Transverse colon (tissue), 4 donors: ENCODE results near the gene TREH.

ENCODE experiments used
- EP300 ChIP-seq: sonication (generic); formaldehyde crosslinking; IDR thresholded peaks from one replicate; pipeline ENCODE4 v1.6.1; 2017; ENCODE audit warnings: antibody characterized with exemption, low read depth
- POLR2A ChIP-seq: fragments of 450-650 bp; IDR thresholded peaks from one replicate; pipeline ENCODE4 v1.6.1; 2016; ENCODE audit warnings: antibody characterized with exemption, mild to moderate bottlenecking, moderate library complexity
- POLR2AphosphoS5 ChIP-seq, 3 donors: sonication (generic); formaldehyde crosslinking; IDR thresholded peaks; one replicate each; pipeline ENCODE4 v1.6.1; 2016; ENCODE audit warnings: antibody characterized with exemption in 3 of 3
- TF ChIP-seq, protein P1 (sequence below), 5 experiments: fragments of 200-600 bp in 3 of 5; fragments of 450-650 bp in 2 of 5; sonication (generic) in 3 of 5; IDR thresholded peaks; 1 replicate in 2 of 5; 2 replicates in 3 of 5; pipeline ENCODE4 v1.5.1; 2016 to 2017; ENCODE audit warnings: antibody characterized with exemption in 5 of 5, inconsistent platforms in 3 of 5, mild to moderate bottlenecking in 2 of 5, moderate library complexity in 1 of 5

DNA sequence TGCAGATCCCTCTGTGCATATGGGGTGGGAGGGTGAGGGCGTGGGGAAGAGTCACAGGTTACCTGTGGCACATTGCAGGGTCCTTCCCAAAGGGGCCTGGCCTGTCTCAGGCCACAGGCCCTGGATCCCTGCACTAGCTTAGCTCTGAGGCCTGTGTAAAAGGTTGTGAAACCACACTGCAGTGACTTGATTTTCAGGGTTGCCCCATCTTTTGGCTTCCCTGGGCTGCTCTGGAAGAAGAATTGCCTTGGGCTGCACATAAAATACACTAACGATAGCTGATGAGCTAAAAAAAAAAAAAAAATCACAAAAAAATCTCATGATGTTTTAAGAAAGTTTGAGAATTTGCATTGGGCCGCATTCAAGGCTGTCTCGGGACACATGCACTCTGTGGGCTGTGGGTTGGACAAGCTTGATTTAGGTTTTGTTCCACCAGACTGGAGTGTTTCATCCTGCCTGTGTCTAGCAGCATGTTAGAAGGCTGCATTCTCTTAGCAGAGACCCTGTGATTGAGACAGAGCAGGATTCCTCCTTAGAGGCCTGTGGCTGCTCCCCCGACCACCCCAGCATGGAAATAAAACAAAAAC lies 35.9 kb upstream of the TREH start:
- TF ChIP-seq EP300, result no peak
- no peak for TF ChIP-seq POLR2AphosphoS5 (IDR thresholded peaks at IDR 0.05)
- TF ChIP-seq, protein P1, sequence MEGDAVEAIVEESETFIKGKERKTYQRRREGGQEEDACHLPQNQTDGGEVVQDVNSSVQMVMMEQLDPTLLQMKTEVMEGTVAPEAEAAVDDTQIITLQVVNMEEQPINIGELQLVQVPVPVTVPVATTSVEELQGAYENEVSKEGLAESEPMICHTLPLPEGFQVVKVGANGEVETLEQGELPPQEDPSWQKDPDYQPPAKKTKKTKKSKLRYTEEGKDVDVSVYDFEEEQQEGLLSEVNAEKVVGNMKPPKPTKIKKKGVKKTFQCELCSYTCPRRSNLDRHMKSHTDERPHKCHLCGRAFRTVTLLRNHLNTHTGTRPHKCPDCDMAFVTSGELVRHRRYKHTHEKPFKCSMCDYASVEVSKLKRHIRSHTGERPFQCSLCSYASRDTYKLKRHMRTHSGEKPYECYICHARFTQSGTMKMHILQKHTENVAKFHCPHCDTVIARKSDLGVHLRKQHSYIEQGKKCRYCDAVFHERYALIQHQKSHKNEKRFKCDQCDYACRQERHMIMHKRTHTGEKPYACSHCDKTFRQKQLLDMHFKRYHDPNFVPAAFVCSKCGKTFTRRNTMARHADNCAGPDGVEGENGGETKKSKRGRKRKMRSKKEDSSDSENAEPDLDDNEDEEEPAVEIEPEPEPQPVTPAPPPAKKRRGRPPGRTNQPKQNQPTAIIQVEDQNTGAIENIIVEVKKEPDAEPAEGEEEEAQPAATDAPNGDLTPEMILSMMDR (IDR thresholded peaks at IDR 0.05), result no peak
- TF ChIP-seq POLR2A, result no peak
